GM18505 (cell line): ENCODE measurements around the gene CFAP92.
A peak's percentile ranks its signal among the peaks of the same experiment; 100 is the strongest.
"Not testable (repeated sequence)": the region's sequence is repeated elsewhere in the genome, so short reads cannot be mapped to it uniquely, and the experiment has no call there.

Experiments used
- ATAC-seq: cut with Tn5 transposase; IDR thresholded peaks from one replicate; pipeline ENCODE4 v1.9.1; 2021; ENCODE audit not compliant: unreplicated experiment
- POLR2A ChIP-seq: IDR thresholded peaks from 4 replicates; pipeline ENCODE4 v1.6.1; 2011; ENCODE audit warnings: borderline replicate concordance; ENCODE audit not compliant: insufficient read depth, insufficient read length; ENCODE audit errors: extremely low read depth

The CFAP92 gene

GRCh38 chr3:128884992-128885391, 108.9 kb downstream of the CFAP92 start:
- TF ChIP-seq POLR2A: no peak
- ATAC-seq: no peak

GRCh38 chr3:128882719-128883118, 111.2 kb downstream of the CFAP92 start:
- ATAC-seq: no peak

GRCh38 chr3:128881576-128881975, 112.3 kb downstream of the CFAP92 start:
- no peak for ATAC-seq
- TF ChIP-seq POLR2A: no peak

More at GRCh38 chr3:128882719-128883118, 111.2 kb downstream of the CFAP92 start:
- TF ChIP-seq POLR2A: no peak

- ATAC-seq: not testable (repeated sequence)
Measured at GRCh38 chr3:128880455-128880854, 113.4 kb downstream of the CFAP92 start.

DNA sequence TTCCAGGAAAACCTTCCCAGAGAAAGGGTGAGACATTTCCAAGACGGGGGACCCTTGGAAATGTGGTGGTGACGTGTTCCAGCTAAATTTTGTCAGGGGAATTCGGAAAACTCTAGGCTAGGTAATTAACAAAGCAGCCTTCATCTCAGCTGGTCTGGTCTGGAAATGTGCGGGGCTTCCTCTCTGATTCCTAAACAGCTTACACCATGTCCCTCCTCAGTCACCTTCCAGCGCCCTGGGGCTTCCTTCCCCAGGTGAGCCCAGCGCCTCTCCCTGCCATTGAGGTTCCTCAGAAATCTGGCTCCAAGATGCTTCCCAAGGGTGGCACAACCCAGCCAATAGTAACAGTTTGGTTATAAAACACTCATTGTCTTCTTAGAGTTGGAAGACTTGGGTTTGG, 113.9 kb downstream of the CFAP92 start:
- no peak for ATAC-seq
- TF ChIP-seq POLR2A: no peak

DNA sequence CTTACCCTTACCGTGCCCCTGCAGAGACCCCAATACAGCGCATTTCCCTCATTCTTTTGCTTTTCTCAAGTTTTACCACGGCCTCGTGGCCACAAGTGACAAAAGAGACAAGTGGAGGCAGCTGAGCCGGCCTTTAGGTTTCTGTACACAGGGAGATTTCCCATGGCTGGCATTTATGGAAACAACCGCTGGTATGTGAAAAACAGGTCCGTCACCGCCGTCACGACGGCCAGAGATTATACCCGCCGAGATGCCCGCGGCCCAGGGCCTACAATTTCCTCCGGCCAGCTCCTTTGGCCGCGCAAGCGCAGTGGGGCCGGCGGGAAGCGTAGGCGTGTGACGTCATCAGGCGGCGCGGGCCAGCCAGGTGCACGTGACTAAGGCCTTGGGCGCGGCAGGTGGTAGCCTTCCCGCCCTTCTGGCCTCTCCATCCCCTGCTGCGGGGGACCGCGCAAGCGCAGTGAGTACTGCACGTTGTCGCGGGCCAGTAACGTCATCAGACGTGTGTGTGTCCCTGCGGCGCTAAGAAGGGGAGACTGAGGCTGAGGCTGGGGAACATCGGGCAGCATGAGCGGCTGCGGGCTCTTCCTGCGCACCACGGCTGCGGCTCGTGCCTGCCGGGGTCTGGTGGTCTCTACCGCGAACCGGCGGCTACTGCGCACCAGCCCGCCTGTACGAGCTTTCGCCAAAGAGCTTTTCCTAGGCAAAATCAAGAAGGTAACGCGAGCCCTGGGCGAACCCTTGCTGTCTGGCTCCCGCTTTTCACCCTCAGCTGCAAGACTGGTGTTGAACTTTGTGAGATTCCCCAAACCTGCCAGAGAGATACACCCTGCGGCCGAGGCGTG, 114.5 kb downstream of the CFAP92 start, which contains the start of gene ACAD9:
Gene ACAD9 (plus strand): TSS at position 496 of the 845 bp plus-strand sequence. CDS start 72 bp downstream, at position 568.
- peak; percentile 94 for ATAC-seq
- TF ChIP-seq POLR2A: peak; percentile 97

DNA sequence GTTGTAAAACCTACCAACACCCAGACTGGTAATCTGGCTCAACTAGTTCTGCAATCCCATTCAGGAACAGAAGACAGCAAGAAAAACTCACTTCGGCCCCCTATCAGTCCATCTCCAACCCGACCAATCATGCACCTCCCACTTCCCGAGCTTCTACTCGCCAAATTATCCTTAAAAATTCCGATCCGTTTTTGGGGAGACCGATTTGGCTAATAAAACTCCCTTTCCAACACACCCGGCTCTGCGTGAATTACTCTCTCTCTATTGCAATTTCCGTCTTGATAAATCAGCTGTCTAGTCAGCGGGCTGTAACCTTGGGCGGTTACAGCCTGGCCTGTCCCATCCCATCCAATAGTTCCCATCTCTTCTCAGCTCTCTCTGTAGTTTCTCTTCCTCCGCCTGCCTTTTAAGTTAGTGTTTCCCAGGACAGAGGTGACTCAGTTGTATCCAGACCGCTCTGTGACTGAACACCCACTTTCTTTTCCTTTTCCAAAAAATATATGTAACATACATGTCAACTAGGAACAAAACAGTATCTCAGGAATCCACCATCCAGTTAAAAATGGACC, 115.2 kb downstream of the CFAP92 start:
- peak; percentile 7 for ATAC-seq
- TF ChIP-seq POLR2A: peak; percentile 28

- no peak for ATAC-seq
- no peak for TF ChIP-seq POLR2A
Measured at GRCh38 chr3:128878011-128878457, 115.8 kb downstream of the CFAP92 start.

- ATAC-seq: no peak
- no peak for TF ChIP-seq POLR2A
Measured at GRCh38 chr3:128875556-128876120, 118.2 kb downstream of the CFAP92 start.

- no peak for ATAC-seq
- no peak for TF ChIP-seq POLR2A
Measured at GRCh38 chr3:128874481-128875180, 119.2 kb downstream of the CFAP92 start.

DNA sequence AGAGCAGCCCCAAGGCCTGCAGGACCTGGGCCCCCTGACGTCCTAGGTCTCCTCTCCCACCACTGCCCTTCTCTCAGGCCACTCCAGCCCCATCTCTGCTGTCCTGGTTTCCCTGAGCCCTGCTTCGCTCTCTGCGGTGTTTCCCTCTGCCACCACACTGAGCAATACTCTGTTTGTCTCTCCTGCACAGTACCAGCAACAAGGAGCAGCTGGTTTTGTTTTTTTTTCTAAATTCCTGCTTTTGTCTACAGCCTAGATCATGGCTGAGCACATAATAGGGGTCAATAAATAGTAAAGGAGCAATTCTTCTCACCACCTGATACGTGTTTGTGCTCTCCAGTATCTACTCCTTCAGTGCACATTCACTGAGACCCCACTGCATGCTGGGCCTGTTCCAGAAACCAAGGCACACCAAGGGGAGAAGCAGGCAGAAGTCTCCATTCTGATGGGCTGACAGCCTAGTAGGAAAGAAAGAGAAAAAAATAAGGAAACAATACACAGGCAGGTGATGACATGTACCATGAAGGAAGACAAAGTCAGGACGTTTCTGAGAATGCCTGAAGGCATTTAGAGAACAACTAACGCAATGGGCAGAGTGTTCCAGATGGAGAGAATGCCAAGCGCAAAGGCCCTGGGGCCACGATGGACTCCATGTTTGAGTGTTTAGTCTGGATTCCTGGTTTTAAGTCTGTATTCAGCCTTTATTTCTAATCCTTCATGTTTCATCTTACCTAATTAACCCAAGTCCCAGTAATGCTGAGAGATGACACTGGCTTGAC, 120.4 kb downstream of the CFAP92 start:
- no peak for TF ChIP-seq POLR2A

GRCh38 chr3:128872744-128873143, 121.1 kb downstream of the CFAP92 start:
- TF ChIP-seq POLR2A: no peak
- ATAC-seq: no peak

More for the DNA sequence above, 120.4 kb downstream of the CFAP92 start:
- ATAC-seq: no peak
